HCT116 (cell line): Measurements from ENCODE around the gene THUMPD3. TPM values are rescaled to one million over a fixed set of nuclear protein-coding genes. Genes with fewer than 3 reads are reported as not detected.
A peak's percentile ranks its signal among the peaks of the same experiment; 100 is the strongest.

Experiments
- ATAC-seq: fragments of 200-7000 bp; cut with Tn5 transposase; 2 replicates; pipeline ENCODE4 v1.9.1; 2020; ENCODE audit warnings: mild to moderate bottlenecking, moderate library complexity
- BruUV-seq: library from RNA; stranded (reverse); fragments of 400-500 nt; replicated peaks from 2 replicates; lab custom pipeline; 2021; lab: Mats Ljungman, UMichigan
- CTCF ChIA-PET: fragments of 300-600 bp; sonication (Branson Sonifier 250); formaldehyde crosslinking; loops from one replicate; lab custom pipeline; 2021; ENCODE audit warnings: antibody characterized with exemption; lab: Charles Lee
- POLR2A ChIA-PET: fragments of 300-600, 350-600 bp; sonication (Branson Sonifier 250); formaldehyde crosslinking; loops from one replicate; lab custom pipeline; 2021; ENCODE audit warnings: antibody characterized with exemption; lab: Charles Lee
- RAD21 ChIA-PET, 2 experiments: fragments of 300-600 bp; sonication (Branson Sonifier 250); formaldehyde crosslinking; loops; one replicate each; lab custom pipeline; 2023; ENCODE audit warnings: low total read pairs in 2 of 2; ENCODE audit not compliant: uncharacterized antibody in 2 of 2, unreplicated experiment in 2 of 2, low non-redundant PET in 1 of 2; lab: Charles Lee
- DNase-seq: peaks from one replicate; pipeline ENCODE4 v3.0.0-alpha.2; 2010; ENCODE audit warnings: low read depth, low spot score
- H2AFZ ChIP-seq: fragments of 200-600 bp; shearing (Covaris generic), sonication (generic); 2 replicates; pipeline ENCODE4 v1.6.1; 2017; ENCODE audit warnings: low read depth, mixed run types, mixed read lengths, antibody characterized with exemption, low read length; ENCODE audit not compliant: poor library complexity, severe bottlenecking
- H3K27ac ChIP-seq: 2 replicates; pipeline ENCODE4 v1.5.1; 2012; ENCODE audit warnings: low read depth, low read length
- H3K27me3 ChIP-seq: fragments of 200-600 bp; sonication (generic); 2 replicates; pipeline ENCODE4 v1.6.1; 2016; ENCODE audit warnings: mixed run types, low read length, mixed read lengths; ENCODE audit not compliant: insufficient read depth
- H3K36me3 ChIP-seq, 2 experiments: fragments of 200-500 bp in 1 of 2; fragments of 200-600 bp in 1 of 2; sonication (Bioruptor generic) in 1 of 2; sonication (generic) in 1 of 2; 2 replicates each; pipeline versions ENCODE4 v1.5.1 to v1.6.1; 2014 to 2016; ENCODE audit warnings: low read length in 2 of 2, inconsistent platforms in 1 of 2, mixed read lengths in 1 of 2, mixed run types in 1 of 2; ENCODE audit not compliant: insufficient read depth in 2 of 2, control insufficient read depth in 1 of 2
- H3K4me1 ChIP-seq, 2 experiments: fragments of 200-600 bp in 1 of 2; sonication (generic) in 1 of 2; 2 replicates each; pipeline versions ENCODE4 v1.5.1 to v1.6.1; 2012 to 2017; ENCODE audit warnings: low read length in 2 of 2, inconsistent platforms in 1 of 2, mild to moderate bottlenecking in 1 of 2, mixed read lengths in 1 of 2, mixed run types in 1 of 2, moderate library complexity in 1 of 2; ENCODE audit not compliant: insufficient read depth in 2 of 2, control insufficient read depth in 1 of 2
- H3K4me2 ChIP-seq: fragments of 200-600 bp; sonication (generic); 2 replicates; pipeline ENCODE4 v1.6.1; 2017; ENCODE audit warnings: mixed run types, low read length, mixed read lengths
- H3K4me3 ChIP-seq, 2 experiments: fragments of 200-600 bp in 1 of 2; sonication (generic) in 1 of 2; replicated peaks in 1 of 2; 2 replicates each; pipeline ENCODE4 v1.5.1; 2011 to 2016; ENCODE audit warnings: low read length in 2 of 2, control low read depth in 1 of 2, low read depth in 1 of 2, mild to moderate bottlenecking in 1 of 2, mixed read lengths in 1 of 2, mixed run types in 1 of 2
- H3K79me2 ChIP-seq: fragments of 200-600 bp; sonication (generic); 2 replicates; pipeline ENCODE4 v1.6.1; 2017; ENCODE audit warnings: mild to moderate bottlenecking, mixed run types, low read length, moderate library complexity, mixed read lengths; ENCODE audit not compliant: insufficient read depth
- H3K9ac ChIP-seq: fragments of 200-600 bp; sonication (generic); 2 replicates; pipeline ENCODE4 v1.6.1; 2016; ENCODE audit warnings: low read length, mixed read lengths
- H3K9me2 ChIP-seq: fragments of 200-600 bp; sonication (generic), shearing (Covaris generic); 2 replicates; pipeline ENCODE4 v1.6.1; 2017; ENCODE audit warnings: mixed run types, mild to moderate bottlenecking, moderate library complexity; ENCODE audit not compliant: insufficient read depth
- H3K9me3 ChIP-seq, 2 experiments: fragments of 200-500 bp in 1 of 2; fragments of 200-600 bp in 1 of 2; sonication (Bioruptor generic) in 1 of 2; sonication (generic) in 1 of 2; 2 replicates each; pipeline ENCODE4 v1.6.1; 2014 to 2017; ENCODE audit warnings: low read length in 2 of 2, mixed read lengths in 2 of 2, inconsistent platforms in 1 of 2, low read depth in 1 of 2, mild to moderate bottlenecking in 1 of 2, mixed run types in 1 of 2, moderate library complexity in 1 of 2; ENCODE audit not compliant: control insufficient read depth in 1 of 2, insufficient read depth in 1 of 2
- H4K20me1 ChIP-seq: fragments of 200-600 bp; sonication (generic), shearing (Covaris generic); 2 replicates; pipeline ENCODE4 v1.6.1; 2017; ENCODE audit warnings: mixed run types, mild to moderate bottlenecking, moderate library complexity; ENCODE audit not compliant: insufficient read depth
- CTCF ChIP-seq, 3 experiments: fragments of 200-600 bp in 1 of 3; sonication (generic) in 1 of 3; IDR thresholded peaks in 2 of 3; conservative IDR thresholded peaks in 1 of 3; 2 replicates each; pipeline ENCODE4 v1.5.1; 2012 to 2017; ENCODE audit warnings: low read depth in 2 of 3, low read length in 2 of 3, antibody characterized with exemption in 1 of 3, borderline replicate concordance in 1 of 3, control low read depth in 1 of 3, mild to moderate bottlenecking in 1 of 3, mixed read lengths in 1 of 3, mixed run types in 1 of 3, moderate library complexity in 1 of 3; ENCODE audit not compliant: insufficient read depth in 1 of 3
- EGR1 ChIP-seq: IDR thresholded peaks from 2 replicates; pipeline ENCODE4 v1.6.1; 2012; ENCODE audit warnings: low read depth
- ELF1 ChIP-seq: IDR thresholded peaks from 2 replicates; pipeline ENCODE4 v1.6.1; 2012; ENCODE audit warnings: low read depth, borderline replicate concordance
- POLR2A ChIP-seq: IDR thresholded peaks from 2 replicates; pipeline ENCODE4 v1.7.0; 2011; ENCODE audit warnings: borderline replicate concordance; ENCODE audit not compliant: insufficient read depth, insufficient read length; ENCODE audit errors: extremely low read depth
- RAD21 ChIP-seq: IDR thresholded peaks from 2 replicates; pipeline ENCODE4 v1.6.1; 2012; ENCODE audit warnings: low read depth, mild to moderate bottlenecking
- SIN3A ChIP-seq: IDR thresholded peaks from 2 replicates; pipeline ENCODE4 v1.6.1; 2012; ENCODE audit warnings: low read depth
- YY1 ChIP-seq: IDR thresholded peaks from 2 replicates; pipeline ENCODE4 v1.6.1; 2011; ENCODE audit warnings: low read length, low read depth, moderate library complexity, mild to moderate bottlenecking; ENCODE audit not compliant: insufficient replicate concordance; ENCODE audit errors: extremely low read depth
- intact Hi-C: fragments of 100-400 bp; cut with micrococcal nuclease; formaldehyde crosslinking; loops from 2 replicates; pipeline ENCODE4 v1.10.0; 2022
- total RNA-seq: library from RNA; stranded (reverse); gene quantifications from one replicate; pipeline ENCODE4 v1.2.1, GENCODE V29; 2021; ENCODE audit not compliant: unreplicated experiment

Gene THUMPD3
- total RNA-seq, 1 experiment from 2014 or later = 79.5 TPM

DNA sequence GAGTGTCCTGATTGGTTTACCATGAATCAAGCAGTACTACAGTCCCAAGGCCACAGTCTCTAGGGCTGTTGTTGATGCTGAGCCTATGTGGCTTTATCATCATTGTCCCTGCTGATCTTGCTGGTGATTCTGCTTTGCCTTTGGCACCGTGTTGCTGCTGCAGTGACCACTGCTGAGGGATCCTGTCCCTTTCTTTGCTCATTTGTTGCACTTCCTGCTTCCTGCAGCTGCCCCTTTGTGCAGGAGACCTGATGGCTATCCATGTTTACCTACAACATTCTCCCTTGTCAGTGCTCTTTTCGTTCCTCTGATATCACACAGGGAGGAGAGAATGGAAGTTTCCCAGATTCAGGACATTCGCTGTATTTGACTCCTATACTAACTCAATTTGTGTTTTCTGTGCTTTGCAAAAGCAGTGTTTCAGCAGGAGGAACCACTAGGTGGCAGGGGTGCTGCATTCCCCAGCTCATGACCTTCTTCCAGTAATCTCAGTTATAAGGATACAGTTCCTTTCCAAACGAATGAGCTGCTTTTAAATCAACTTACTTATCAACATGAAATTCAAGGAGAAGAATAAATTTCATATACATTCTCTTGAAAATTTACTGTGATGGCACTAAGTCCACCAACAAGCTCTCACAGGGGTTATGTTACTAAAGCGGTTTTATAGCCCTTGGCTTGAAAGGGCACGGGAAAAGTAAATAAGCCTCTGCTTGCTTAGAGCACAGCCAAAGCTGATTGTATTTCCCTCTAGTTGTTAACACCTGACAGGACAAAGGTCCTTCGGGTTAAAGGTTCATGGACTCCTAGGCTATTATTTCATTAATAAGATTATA lies 9.7 kb upstream of the THUMPD3 start:
- ChIA-PET RAD21 (interaction anchor here in 1 of 2 experiments (0.8 kb wide), 1 partner anchor 381 kb away, joined by 3 read pairs; no protein-coding TSS in a partner anchor), CTCF (interaction anchor here (0.6 to 1.9 kb wide), 9 partner anchors 9 to 375 kb away, joined by 3 to 16 read pairs (median 3); partner anchors contain the start of gene THUMPD3), POLR2A (interaction anchor here (0.9 to 1.1 kb wide), 2 partner anchors 10 to 42 kb away, joined by 4 read pairs; partner anchors contain the start of gene THUMPD3)
- no peaks in the 10 kb centered on the region for H4K20me1 ChIP-seq
- intact Hi-C loops = loop anchor here (2.0 to 10.0 kb wide), 4 partner anchors 70 to 382 kb away; partner anchors contain the start of genes BRPF1 and MTMR14
- DNase-seq (peak; percentile 21), ATAC-seq (peak; percentile 88)
- no peaks in the 10 kb centered on the region for H3K36me3 ChIP-seq
- BruUV-seq = no TSS peak
- peaks cover 17 to 29% of the 10 kb centered on the region in 2 experiments; a peak in 3 of 4 replicates for H3K4me1 ChIP-seq
- no peak overlapping the region for H3K4me2 ChIP-seq
- no peaks in the 10 kb centered on the region for H3K9me2 ChIP-seq
- H3K27ac ChIP-seq = no peak overlapping the region
- no peak overlapping the region for H3K4me3 ChIP-seq
- peak; percentile 68 to 95 (median 86); a peak in 5 of 6 replicates for TF ChIP-seq CTCF (IDR thresholded peaks at IDR 0.05 in 2 of 3, conservative IDR thresholded peaks at IDR 0.05 in 1 of 3; ENCODE audit: borderline replicate concordance in 1 of 3, insufficient read depth in 1 of 3, low read depth in 2 of 3, low read length in 2 of 3)
- no peak for TF ChIP-seq EGR1
- TF ChIP-seq ELF1 = no peak
- no peak for TF ChIP-seq SIN3A
- TF ChIP-seq POLR2A = no peak
- peak; percentile 93 for TF ChIP-seq RAD21
- no peak for TF ChIP-seq YY1
- no peaks in the 10 kb centered on the region for H3K27me3 ChIP-seq
- H3K9me3 ChIP-seq = no peaks in the 10 kb centered on the region
- H2AFZ ChIP-seq = no peak overlapping the region
- no peaks in the 10 kb centered on the region for H3K79me2 ChIP-seq
- H3K9ac ChIP-seq = no peak overlapping the region
